Activated B cell treated with CpG ODN at 0.5 μM for 24 hours (primary cell): ENCODE measurements around the gene ATAD5. TPM values are rescaled to one million over a fixed set of nuclear protein-coding genes. Genes with fewer than 3 reads are reported as not detected.

Experiments used
- ATAC-seq: fragments of 200-7000 bp; cut with Tn5 transposase; one replicate; pipeline ENCODE4 v1.10.0; 2021; ENCODE audit warnings: low read depth, mild to moderate bottlenecking, moderate library complexity
- CTCF ChIA-PET: fragments of 350-600 bp; sonication (Branson Sonifier 250); formaldehyde crosslinking; loops from one replicate; lab custom pipeline; 2021; ENCODE audit warnings: antibody characterized with exemption; lab: Charles Lee
- POLR2A ChIA-PET: fragments of 350-600 bp; sonication (Branson Sonifier 250); formaldehyde crosslinking; loops from one replicate; lab custom pipeline; 2021; ENCODE audit warnings: antibody characterized with exemption; lab: Charles Lee
- DNase-seq: peaks from one replicate; pipeline ENCODE4 v3.0.0; 2022
- H3K27ac Mint-ChIP-seq: one replicate; pipeline ENCODE4 v1.8.0; 2020; ENCODE audit warnings: mixed read lengths
- H3K27me3 Mint-ChIP-seq: one replicate; pipeline ENCODE4 v1.8.0; 2021; ENCODE audit warnings: mixed read lengths
- H3K36me3 Mint-ChIP-seq: one replicate; pipeline ENCODE4 v1.8.0; 2021; ENCODE audit warnings: low read depth, mixed read lengths
- H3K4me1 Mint-ChIP-seq: one replicate; pipeline ENCODE4 v1.8.0; 2021; ENCODE audit warnings: mixed read lengths
- H3K4me3 Mint-ChIP-seq: one replicate; pipeline ENCODE4 v1.8.0; 2020; ENCODE audit warnings: mild to moderate bottlenecking, mixed read lengths
- H3K9me3 Mint-ChIP-seq: one replicate; pipeline ENCODE4 v1.8.0; 2020; ENCODE audit warnings: mixed read lengths
- intact Hi-C: fragments of 100-400 bp; cut with micrococcal nuclease; formaldehyde crosslinking; loops from one replicate; pipeline ENCODE4 v1.15.1; 2024
- total RNA-seq: library from RNA; stranded (reverse); gene quantifications from 2 replicates; pipeline ENCODE4 v1.2.3, GENCODE V29; 2022
- TF ChIP-seq, protein P1 (sequence below): fragments of 200-600 bp; IDR thresholded peaks from one replicate; pipeline ENCODE4 v1.8.0; 2022; ENCODE audit warnings: antibody characterized with exemption, mild to moderate bottlenecking

Gene ATAD5, protein sequence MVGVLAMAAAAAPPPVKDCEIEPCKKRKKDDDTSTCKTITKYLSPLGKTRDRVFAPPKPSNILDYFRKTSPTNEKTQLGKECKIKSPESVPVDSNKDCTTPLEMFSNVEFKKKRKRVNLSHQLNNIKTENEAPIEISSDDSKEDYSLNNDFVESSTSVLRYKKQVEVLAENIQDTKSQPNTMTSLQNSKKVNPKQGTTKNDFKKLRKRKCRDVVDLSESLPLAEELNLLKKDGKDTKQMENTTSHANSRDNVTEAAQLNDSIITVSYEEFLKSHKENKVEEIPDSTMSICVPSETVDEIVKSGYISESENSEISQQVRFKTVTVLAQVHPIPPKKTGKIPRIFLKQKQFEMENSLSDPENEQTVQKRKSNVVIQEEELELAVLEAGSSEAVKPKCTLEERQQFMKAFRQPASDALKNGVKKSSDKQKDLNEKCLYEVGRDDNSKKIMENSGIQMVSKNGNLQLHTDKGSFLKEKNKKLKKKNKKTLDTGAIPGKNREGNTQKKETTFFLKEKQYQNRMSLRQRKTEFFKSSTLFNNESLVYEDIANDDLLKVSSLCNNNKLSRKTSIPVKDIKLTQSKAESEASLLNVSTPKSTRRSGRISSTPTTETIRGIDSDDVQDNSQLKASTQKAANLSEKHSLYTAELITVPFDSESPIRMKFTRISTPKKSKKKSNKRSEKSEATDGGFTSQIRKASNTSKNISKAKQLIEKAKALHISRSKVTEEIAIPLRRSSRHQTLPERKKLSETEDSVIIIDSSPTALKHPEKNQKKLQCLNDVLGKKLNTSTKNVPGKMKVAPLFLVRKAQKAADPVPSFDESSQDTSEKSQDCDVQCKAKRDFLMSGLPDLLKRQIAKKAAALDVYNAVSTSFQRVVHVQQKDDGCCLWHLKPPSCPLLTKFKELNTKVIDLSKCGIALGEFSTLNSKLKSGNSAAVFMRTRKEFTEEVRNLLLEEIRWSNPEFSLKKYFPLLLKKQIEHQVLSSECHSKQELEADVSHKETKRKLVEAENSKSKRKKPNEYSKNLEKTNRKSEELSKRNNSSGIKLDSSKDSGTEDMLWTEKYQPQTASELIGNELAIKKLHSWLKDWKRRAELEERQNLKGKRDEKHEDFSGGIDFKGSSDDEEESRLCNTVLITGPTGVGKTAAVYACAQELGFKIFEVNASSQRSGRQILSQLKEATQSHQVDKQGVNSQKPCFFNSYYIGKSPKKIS (N-terminal part only)
- total RNA-seq = 6.6 and 8.7 TPM in 2 replicates

DNA sequence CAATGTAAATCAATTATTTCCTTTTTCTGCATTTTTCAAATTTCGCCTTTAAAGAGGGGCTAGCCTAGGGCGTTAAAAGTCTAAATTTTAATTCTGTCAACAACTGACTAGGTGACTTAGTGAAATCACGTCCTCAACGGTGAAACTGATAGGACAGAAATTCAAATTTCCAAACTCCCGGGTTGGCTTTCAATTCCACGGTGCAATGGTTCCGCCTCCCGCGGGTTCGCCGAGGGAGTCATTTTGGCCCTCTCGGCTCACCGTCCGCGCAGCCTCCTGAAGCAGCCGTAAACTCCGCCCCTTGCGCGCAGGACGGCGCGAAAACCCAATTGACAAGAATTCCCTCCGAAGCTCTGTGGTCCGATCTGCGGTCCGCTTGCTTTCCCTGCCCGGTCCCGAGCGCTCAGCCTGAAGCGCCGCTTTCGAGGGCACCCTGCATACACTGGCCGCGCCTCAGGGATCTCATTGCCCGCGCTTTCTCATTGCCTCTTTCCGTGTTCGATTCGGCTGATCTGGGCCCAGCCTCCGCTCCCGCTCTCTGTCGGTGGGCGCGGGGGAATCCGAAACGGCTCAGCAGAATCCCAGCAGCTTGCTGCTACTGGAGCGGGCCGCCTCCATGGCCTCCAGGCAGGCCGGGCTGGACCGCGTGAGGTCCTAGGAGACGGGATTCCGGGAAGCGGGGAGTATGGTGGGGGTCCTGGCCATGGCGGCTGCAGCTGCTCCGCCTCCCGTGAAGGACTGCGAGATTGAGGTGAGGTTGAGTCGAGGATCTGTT lies at the start of gene ATAD5:
Gene ATAD5 (plus strand): TSS at position 304 of the 775 bp plus-strand sequence. CDS start 382 bp downstream, at position 686.
- H3K36me3 Mint-ChIP-seq = peaks cover 11% of the 10 kb centered on the region
- POLR2A ChIA-PET = interaction anchor here (0.6 to 1.7 kb wide), 11 partner anchors 8 to 1150 kb away, joined by 3 to 12 read pairs (median 4); partner anchors contain the start of gene TEFM
- intact Hi-C loops = loop anchor here (1.0 to 5.0 kb wide), 5 partner anchors 8 to 355 kb away; partner anchors contain the start of genes ADAP2, CRLF3, GOSR1 and RNF135

DNA sequence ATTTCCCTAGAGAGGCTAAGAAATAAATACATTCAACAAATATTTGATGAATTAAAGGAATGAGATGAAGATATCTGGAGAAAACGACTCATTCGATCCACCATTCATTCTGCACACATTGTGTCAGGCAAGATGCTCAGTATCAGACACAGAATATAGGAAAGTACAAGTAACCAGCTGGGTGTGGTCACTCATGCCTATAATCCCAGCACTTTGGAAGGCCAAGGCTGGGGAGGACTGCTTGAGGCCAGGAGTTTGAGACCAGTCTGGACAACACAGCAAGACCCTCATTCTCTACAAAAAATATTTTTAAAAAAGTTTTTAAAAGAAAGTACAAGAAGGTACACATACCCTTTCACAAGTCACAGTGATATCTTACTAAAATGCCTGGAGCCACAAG lies 49.6 kb upstream of the ATAD5 start:
- H3K36me3 Mint-ChIP-seq = peaks cover 53% of the 10 kb centered on the region
- ATAC-seq (no peak), DNase-seq (no peak)
- ChIA-PET CTCF (no interaction called here), POLR2A (no interaction called here)
- no peaks in the 10 kb centered on the region for H3K27me3 Mint-ChIP-seq
- intact Hi-C loops = no loop called here
- no peak overlapping the region for H3K27ac Mint-ChIP-seq
- H3K4me1 Mint-ChIP-seq = peaks cover 6% of the 10 kb centered on the region
- no peak overlapping the region for H3K4me3 Mint-ChIP-seq
- no peaks in the 10 kb centered on the region for H3K9me3 Mint-ChIP-seq
- TF ChIP-seq, protein P1, sequence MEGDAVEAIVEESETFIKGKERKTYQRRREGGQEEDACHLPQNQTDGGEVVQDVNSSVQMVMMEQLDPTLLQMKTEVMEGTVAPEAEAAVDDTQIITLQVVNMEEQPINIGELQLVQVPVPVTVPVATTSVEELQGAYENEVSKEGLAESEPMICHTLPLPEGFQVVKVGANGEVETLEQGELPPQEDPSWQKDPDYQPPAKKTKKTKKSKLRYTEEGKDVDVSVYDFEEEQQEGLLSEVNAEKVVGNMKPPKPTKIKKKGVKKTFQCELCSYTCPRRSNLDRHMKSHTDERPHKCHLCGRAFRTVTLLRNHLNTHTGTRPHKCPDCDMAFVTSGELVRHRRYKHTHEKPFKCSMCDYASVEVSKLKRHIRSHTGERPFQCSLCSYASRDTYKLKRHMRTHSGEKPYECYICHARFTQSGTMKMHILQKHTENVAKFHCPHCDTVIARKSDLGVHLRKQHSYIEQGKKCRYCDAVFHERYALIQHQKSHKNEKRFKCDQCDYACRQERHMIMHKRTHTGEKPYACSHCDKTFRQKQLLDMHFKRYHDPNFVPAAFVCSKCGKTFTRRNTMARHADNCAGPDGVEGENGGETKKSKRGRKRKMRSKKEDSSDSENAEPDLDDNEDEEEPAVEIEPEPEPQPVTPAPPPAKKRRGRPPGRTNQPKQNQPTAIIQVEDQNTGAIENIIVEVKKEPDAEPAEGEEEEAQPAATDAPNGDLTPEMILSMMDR = no peak

More for the DNA sequence above, at the start of gene ATAD5:
- peaks cover 23% of the 10 kb centered on the region for H3K4me1 Mint-ChIP-seq
- CTCF ChIA-PET = no interaction called here
- ATAC-seq = peak; percentile 97
- TF ChIP-seq, protein P1 = no peak
- no peaks in the 10 kb centered on the region for H3K27me3 Mint-ChIP-seq
- H3K27ac Mint-ChIP-seq = peak within 1 kb of the TSS; percentile 91
- H3K9me3 Mint-ChIP-seq = no peaks in the 10 kb centered on the region
- H3K4me3 Mint-ChIP-seq = peak within 1 kb of the TSS; percentile 97
- peak; percentile 84 for DNase-seq

DNA sequence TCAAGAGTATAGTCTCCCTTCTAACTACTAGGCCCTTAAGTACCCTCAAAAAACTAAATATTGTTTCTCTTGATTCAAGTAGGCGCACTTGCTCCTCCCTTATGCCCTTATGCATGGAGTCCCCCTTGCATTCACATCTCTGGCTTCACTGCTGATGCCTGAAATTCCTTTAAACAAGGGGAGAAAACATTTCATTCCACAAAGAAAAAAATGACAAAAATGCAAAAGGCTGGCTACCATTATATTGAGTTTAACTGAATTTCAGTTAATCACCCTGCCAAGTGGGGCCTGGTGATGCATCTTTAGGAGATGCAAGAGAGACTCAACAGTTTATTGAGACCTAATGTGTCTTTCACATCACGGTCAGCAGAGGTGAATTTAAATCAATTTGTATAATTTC lies 42.8 kb upstream of the ATAD5 start:
- POLR2A ChIA-PET = no interaction called here
- TF ChIP-seq, protein P1 = no peak
- DNase-seq (no peak), ATAC-seq (no peak)
- Mint-ChIP-seq H3K27me3 (no peaks in the 10 kb centered on the region), H3K36me3 (peaks cover 78% of the 10 kb centered on the region), H3K9me3 (no peaks in the 10 kb centered on the region), H3K27ac (no peak overlapping the region), H3K4me3 (no peak overlapping the region), H3K4me1 (no peaks in the 10 kb centered on the region)
- intact Hi-C loops = no loop called here
- CTCF ChIA-PET = no interaction called here

DNA sequence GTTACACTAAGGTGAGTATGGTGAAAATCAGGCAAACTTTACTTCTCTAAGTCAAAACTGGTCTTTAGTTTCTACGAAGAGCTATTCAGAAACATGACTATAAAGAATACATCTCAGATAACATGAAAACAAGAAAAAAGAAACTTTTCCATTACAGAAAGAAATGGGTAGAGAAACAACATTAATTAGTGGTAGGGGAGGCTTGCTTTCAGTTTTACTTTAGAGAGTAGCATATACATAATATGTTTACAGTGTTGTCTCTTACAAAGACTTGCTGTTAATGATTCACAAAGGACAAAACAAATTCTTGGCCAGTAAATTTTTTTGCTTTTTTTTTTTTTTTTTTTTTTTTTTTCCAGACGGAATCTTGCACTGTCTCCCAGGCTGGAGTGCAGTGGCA lies 41.5 kb upstream of the ATAD5 start:
- no peaks in the 10 kb centered on the region for H3K9me3 Mint-ChIP-seq
- H3K27ac Mint-ChIP-seq = peak overlapping the region; percentile 13
- H3K27me3 Mint-ChIP-seq = no peaks in the 10 kb centered on the region
- POLR2A ChIA-PET = no interaction called here
- H3K36me3 Mint-ChIP-seq = peaks cover 77% of the 10 kb centered on the region
- intact Hi-C loops = loop anchor here (5.0 kb wide), 1 partner anchor 42 kb away; the partner anchor contains the start of gene ATAD5
- H3K4me1 Mint-ChIP-seq = no peaks in the 10 kb centered on the region
- TF ChIP-seq, protein P1 = no peak
- no peak overlapping the region for H3K4me3 Mint-ChIP-seq
- CTCF ChIA-PET = no interaction called here
- DNase-seq = no peak
- ATAC-seq = no peak
